SK-N-SH (cell line): ENCODE measurements around the gene MCC. TPM values are rescaled to one million over a fixed set of nuclear protein-coding genes. Genes with fewer than 3 reads are reported as not detected.

Experiments used
- CTCF ChIA-PET: fragments of 300-600, 350-600 bp; formaldehyde crosslinking; extraction: SDS; loops from one replicate; lab custom pipeline; 2021; lab: Yijun Ruan, JAX
- POLR2A ChIA-PET: fragments of 350-600 bp; sonication (Branson Sonifier 250); formaldehyde crosslinking; extraction: SDS; loops from one replicate; lab custom pipeline; 2020; ENCODE audit warnings: antibody characterized with exemption, inconsistent platforms; lab: Yijun Ruan, JAX
- DNase-seq: peaks from one replicate; pipeline ENCODE4 v3.0.0; 2012
- H2AFZ ChIP-seq: fragments of 200-600 bp; sonication (generic); 2 replicates; pipeline ENCODE4 v1.8.1; 2016; ENCODE audit warnings: antibody characterized with exemption, mild to moderate bottlenecking, low read depth
- H3F3A ChIP-seq: fragments of 200-600 bp; sonication (generic); replicated peaks from 2 replicates; pipeline ENCODE3; 2016; ENCODE audit warnings: antibody characterized with exemption, mild to moderate bottlenecking; ENCODE audit not compliant: insufficient read depth
- H3K27ac ChIP-seq, 2 experiments: fragments of 200-500 bp in 1 of 2; fragments of 200-600 bp in 1 of 2; sonication (Bioruptor generic) in 1 of 2; sonication (generic), shearing (Covaris generic) in 1 of 2; 2 replicates each; pipeline versions ENCODE4 v1.5.1 to v1.6.1; 2014 to 2016; ENCODE audit warnings: low read depth in 2 of 2, inconsistent platforms in 1 of 2, low read length in 1 of 2, mild to moderate bottlenecking in 1 of 2, mixed read lengths in 1 of 2
- H3K27me3 ChIP-seq: fragments of 200-600 bp; sonication (generic), shearing (Covaris generic); 2 replicates; pipeline ENCODE4 v1.6.1; 2016; ENCODE audit warnings: mixed run types; ENCODE audit not compliant: insufficient read depth
- H3K36me3 ChIP-seq, 2 experiments: fragments of 200-500 bp in 1 of 2; fragments of 200-600 bp in 1 of 2; sonication (Bioruptor generic) in 1 of 2; sonication (generic) in 1 of 2; replicated peaks in 1 of 2; 2 replicates each; pipeline versions ENCODE3 to v1.5.1; 2014 to 2016; ENCODE audit warnings: low read length in 1 of 2, mild to moderate bottlenecking in 1 of 2; ENCODE audit not compliant: insufficient read depth in 2 of 2, control insufficient read depth in 1 of 2
- H3K4me1 ChIP-seq, 2 experiments: fragments of 200-500 bp in 1 of 2; fragments of 200-600 bp in 1 of 2; sonication (Bioruptor generic) in 1 of 2; sonication (generic), shearing (Covaris generic) in 1 of 2; 2 replicates each; pipeline versions ENCODE4 v1.5.1 to v1.6.1; 2014 to 2016; ENCODE audit warnings: low read depth in 1 of 2, low read length in 1 of 2, mixed run types in 1 of 2; ENCODE audit not compliant: insufficient read depth in 2 of 2, control insufficient read depth in 1 of 2
- H3K4me2 ChIP-seq: fragments of 200-600 bp; sonication (generic), shearing (Covaris generic); 2 replicates; pipeline ENCODE4 v1.6.1; 2017; ENCODE audit warnings: mixed run types
- H3K4me3 ChIP-seq, 2 experiments: fragments of 200-500 bp in 1 of 2; fragments of 200-600 bp in 1 of 2; sonication (Bioruptor generic) in 1 of 2; sonication (generic), shearing (Covaris generic) in 1 of 2; 2 replicates each; pipeline versions ENCODE4 v1.5.1 to v1.8.1; 2014 to 2016; ENCODE audit warnings: low read depth in 2 of 2, inconsistent platforms in 1 of 2, low read length in 1 of 2, mild to moderate bottlenecking in 1 of 2, mixed read lengths in 1 of 2, moderate library complexity in 1 of 2
- H3K79me2 ChIP-seq: fragments of 200-600 bp; sonication (generic); 2 replicates; pipeline ENCODE4 v1.8.1; 2017; ENCODE audit warnings: mild to moderate bottlenecking; ENCODE audit not compliant: insufficient read depth
- H3K9ac ChIP-seq: fragments of 200-600 bp; sonication (generic); 2 replicates; pipeline ENCODE4 v1.6.1; 2017; ENCODE audit warnings: mixed run types
- H3K9me2 ChIP-seq: fragments of 200-600 bp; sonication (generic); 2 replicates; pipeline ENCODE4 v1.6.1; 2017; ENCODE audit warnings: mixed run types
- H3K9me3 ChIP-seq: fragments of 200-600 bp; sonication (generic); 2 replicates; pipeline ENCODE4 v1.6.1; 2017; ENCODE audit warnings: mixed run types, mild to moderate bottlenecking, moderate library complexity
- H4K20me1 ChIP-seq: fragments of 200-600 bp; sonication (generic); 2 replicates; pipeline ENCODE4 v1.6.1; 2017; ENCODE audit warnings: mild to moderate bottlenecking, mixed run types; ENCODE audit not compliant: insufficient read depth
- CHD2 ChIP-seq: fragments of 150-350 bp; IDR thresholded peaks from 2 replicates; pipeline ENCODE4 v1.6.1; 2018; ENCODE audit warnings: low read length; ENCODE audit not compliant: partially characterized antibody
- EP300 ChIP-seq, 2 experiments: IDR thresholded peaks; 2 replicates each; pipeline versions ENCODE4 v1.4.0 to v1.6.1; 2012; ENCODE audit warnings: borderline replicate concordance in 1 of 2, low read depth in 1 of 2, low read length in 1 of 2
- EZH2phosphoT487 ChIP-seq: fragments of 200-600 bp; sonication (generic); IDR thresholded peaks from 2 replicates; pipeline ENCODE4 v1.6.1; 2017; ENCODE audit warnings: low read depth, mixed run types, mild to moderate bottlenecking, antibody characterized with exemption, moderate library complexity, borderline replicate concordance
- GABPA ChIP-seq: IDR thresholded peaks from 2 replicates; pipeline ENCODE4 v1.4.0; 2012; ENCODE audit warnings: low read depth, mild to moderate bottlenecking
- JUND ChIP-seq: IDR thresholded peaks from 2 replicates; pipeline ENCODE4 v1.4.0; 2012
- MEF2A ChIP-seq: IDR thresholded peaks from 2 replicates; pipeline ENCODE4 v1.4.0; 2012; ENCODE audit warnings: low read depth, borderline replicate concordance
- NRF1 ChIP-seq: IDR thresholded peaks from 2 replicates; pipeline ENCODE4 v1.6.1; 2012; ENCODE audit warnings: low read depth, mild to moderate bottlenecking, low read length
- RAD21 ChIP-seq: IDR thresholded peaks from 2 replicates; pipeline ENCODE4 v1.6.1; 2012; ENCODE audit warnings: mild to moderate bottlenecking, low read length
- RCOR1 ChIP-seq: fragments of 150-350 bp; IDR thresholded peaks from 2 replicates; pipeline ENCODE4 v1.6.1; 2017; ENCODE audit warnings: antibody characterized with exemption, low read length
- RFX5 ChIP-seq: IDR thresholded peaks from 2 replicates; pipeline ENCODE4 v1.6.1; 2012; ENCODE audit warnings: mild to moderate bottlenecking, improper control_type of control experiment, low read length
- RXRA ChIP-seq: IDR thresholded peaks from 2 replicates; pipeline ENCODE4 v1.4.0; 2012; ENCODE audit warnings: low read depth, mild to moderate bottlenecking, borderline replicate concordance
- SMC3 ChIP-seq: IDR thresholded peaks from 2 replicates; pipeline ENCODE4 v1.6.1; 2012; ENCODE audit warnings: low read depth, low read length, improper control_type of control experiment
- TAF1 ChIP-seq: IDR thresholded peaks from 2 replicates; pipeline ENCODE4 v1.6.1; 2012; ENCODE audit warnings: low read depth, mild to moderate bottlenecking, low read length, moderate library complexity, borderline replicate concordance
- TCF12 ChIP-seq: IDR thresholded peaks from 2 replicates; pipeline ENCODE4 v1.4.0; 2012
- YY1 ChIP-seq: IDR thresholded peaks from 2 replicates; pipeline ENCODE4 v1.4.0; 2012; ENCODE audit warnings: low read depth, mild to moderate bottlenecking
- WGBS: methylation state at CpG from one replicate; pipeline ENCODE4 v1.1.6; 2017; ENCODE audit warnings: low lambda C conversion rate; 5-methylcytosine and 5-hydroxymethylcytosine counted together
- polyA plus RNA-seq, 3 experiments: library from polyadenylated mRNA; depleted of rRNA; stranded (reverse); fragments of >200 nt; gene quantifications; 2 replicates each; pipeline ENCODE4 v1.2.3, GENCODE V29; 2012
- TF ChIP-seq, protein P1 (sequence below): IDR thresholded peaks from 2 replicates; pipeline ENCODE4 v1.4.0; 2012; ENCODE audit warnings: low read depth
- TF ChIP-seq, protein P2 (sequence below): IDR thresholded peaks from 2 replicates; pipeline ENCODE4 v1.4.0; 2012; ENCODE audit warnings: low read depth, borderline replicate concordance
- TF ChIP-seq, protein P3 (sequence below): fragments of 150-350 bp; IDR thresholded peaks from 2 replicates; pipeline ENCODE4 v1.6.1; 2017; ENCODE audit warnings: antibody characterized with exemption, low read length, low read depth, borderline replicate concordance

Gene MCC
- polyA plus RNA-seq, 1 of the 3 experiments (the other 2 are of a cell fraction): 3.6 TPM

DNA sequence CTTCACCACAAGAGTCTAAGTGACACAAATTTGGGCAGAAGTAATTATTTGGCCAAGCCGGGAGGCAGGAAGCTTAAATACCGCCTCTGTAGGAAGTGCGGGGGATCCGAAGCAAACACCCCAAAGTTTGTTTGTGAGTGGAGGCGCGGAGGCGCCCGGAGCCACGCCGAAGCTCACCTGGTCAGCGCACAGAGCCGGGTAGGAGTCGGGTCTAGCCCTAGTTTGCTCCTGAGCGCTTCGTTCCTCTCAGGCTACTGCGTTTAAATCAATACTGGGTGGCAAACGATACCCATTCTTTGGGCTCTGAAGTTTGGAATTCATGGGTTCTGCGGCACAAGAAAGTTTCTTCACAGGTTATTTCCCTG, 855 bp downstream of the MCC start:
- WGBS: 12% methylated on average over 12 of the region's 18 CpGs
- Histone ChIP-seq H3F3A (peaks cover 8% of the 10 kb centered on the region), H3K9ac (peak overlapping the region; percentile 55; the same call in 1 of the 2 replicates), H3K9me2 (no peaks in the 10 kb centered on the region), H3K9me3 (peaks cover 8% of the 10 kb centered on the region; the same call in 1 of the 2 replicates), H3K36me3 (no peaks in the 10 kb centered on the region), H3K79me2 (no peaks in the 10 kb centered on the region), H3K4me1 (peaks cover 5 to 10% of the 10 kb centered on the region in 2 experiments; a peak in 3 of 4 replicates), H3K27me3 (peaks cover 11% of the 10 kb centered on the region; the same call in 1 of the 2 replicates), H4K20me1 (no peaks in the 10 kb centered on the region), H3K27ac (no peak overlapping the region), H3K4me3 (peak overlapping the region; percentile 84 to 85), H3K4me2 (peak overlapping the region; percentile 83), H2AFZ (peak overlapping the region; percentile 98)
- ChIA-PET POLR2A (no interaction called here), CTCF (interaction anchor here (1.1 to 2.7 kb wide), 8 partner anchors 10 to 491 kb away, joined by 3 to 13 read pairs (median 4); no protein-coding TSS in a partner anchor)
- TF ChIP-seq YY1 (peak; percentile 7; the same call in 1 of the 2 replicates), TAF1 (no peak), MEF2A (no peak), EZH2phosphoT487 (no peak), JUND (no peak)
- DNase-seq: no peak

DNA sequence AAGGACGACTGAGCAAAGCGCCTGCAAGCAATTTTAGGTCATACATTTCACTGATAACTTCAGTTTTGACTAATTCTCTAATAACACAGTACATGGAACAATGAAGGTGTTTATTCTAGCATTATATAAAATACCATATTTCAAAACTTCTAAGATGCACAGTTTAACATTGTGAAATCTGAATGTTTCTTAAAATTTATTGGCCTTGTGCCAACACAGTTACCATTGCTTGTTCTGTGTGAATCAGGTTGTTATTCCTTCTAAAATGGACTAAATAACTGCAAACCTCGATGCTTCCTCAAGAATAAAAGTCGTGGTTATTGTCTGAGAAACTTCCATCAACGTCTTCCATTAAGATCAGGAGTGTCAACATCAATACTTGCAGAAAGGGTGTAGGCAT, 8.0 kb downstream of the MCC start:
- Histone ChIP-seq H3K4me3 (no peak overlapping the region), H3K27me3 (peaks cover 7% of the 10 kb centered on the region; the same call in 1 of the 2 replicates), H3K9me3 (no peaks in the 10 kb centered on the region), H3K4me1 (no peaks in the 10 kb centered on the region), H3K9me2 (no peaks in the 10 kb centered on the region), H3K79me2 (no peaks in the 10 kb centered on the region), H3K9ac (no peak overlapping the region), H3F3A (no peaks in the 10 kb centered on the region)
- WGBS: 31% methylated on average over 5 of the region's 5 CpGs
- POLR2A ChIA-PET: no interaction called here
- DNase-seq: no peak
- TF ChIP-seq RAD21 (no peak), RCOR1 (no peak), TAF1 (no peak), CHD2 (no peak), RXRA (no peak), JUND (no peak), EP300 (IDR thresholded peaks at IDR 0.05; ENCODE audit: borderline replicate concordance in 1 of 2, low read depth in 1 of 2, low read length in 1 of 2) (no peak), GABPA (no peak), MEF2A (no peak), YY1 (no peak), TCF12 (no peak), RFX5 (no peak), SMC3 (no peak), NRF1 (no peak)
- TF ChIP-seq, protein P1, sequence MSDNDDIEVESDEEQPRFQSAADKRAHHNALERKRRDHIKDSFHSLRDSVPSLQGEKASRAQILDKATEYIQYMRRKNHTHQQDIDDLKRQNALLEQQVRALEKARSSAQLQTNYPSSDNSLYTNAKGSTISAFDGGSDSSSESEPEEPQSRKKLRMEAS: no peak
- TF ChIP-seq, protein P2, sequence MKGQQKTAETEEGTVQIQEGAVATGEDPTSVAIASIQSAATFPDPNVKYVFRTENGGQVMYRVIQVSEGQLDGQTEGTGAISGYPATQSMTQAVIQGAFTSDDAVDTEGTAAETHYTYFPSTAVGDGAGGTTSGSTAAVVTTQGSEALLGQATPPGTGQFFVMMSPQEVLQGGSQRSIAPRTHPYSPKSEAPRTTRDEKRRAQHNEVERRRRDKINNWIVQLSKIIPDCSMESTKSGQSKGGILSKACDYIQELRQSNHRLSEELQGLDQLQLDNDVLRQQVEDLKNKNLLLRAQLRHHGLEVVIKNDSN: no peak
- TF ChIP-seq, protein P3, sequence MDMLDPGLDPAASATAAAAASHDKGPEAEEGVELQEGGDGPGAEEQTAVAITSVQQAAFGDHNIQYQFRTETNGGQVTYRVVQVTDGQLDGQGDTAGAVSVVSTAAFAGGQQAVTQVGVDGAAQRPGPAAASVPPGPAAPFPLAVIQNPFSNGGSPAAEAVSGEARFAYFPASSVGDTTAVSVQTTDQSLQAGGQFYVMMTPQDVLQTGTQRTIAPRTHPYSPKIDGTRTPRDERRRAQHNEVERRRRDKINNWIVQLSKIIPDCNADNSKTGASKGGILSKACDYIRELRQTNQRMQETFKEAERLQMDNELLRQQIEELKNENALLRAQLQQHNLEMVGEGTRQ: no peak
- TF ChIP-seq, all 33 proteins: peak for 0
- H3K4me2 ChIP-seq: no peak overlapping the region
- no peak overlapping the region for H2AFZ ChIP-seq
- CTCF ChIA-PET: no interaction called here
- no peaks in the 10 kb centered on the region for H3K36me3 ChIP-seq
- no peaks in the 10 kb centered on the region for H4K20me1 ChIP-seq
- H3K27ac ChIP-seq: no peak overlapping the region
